Peyer's patch (tissue), 4 donors: ENCODE measurements around the gene RAB17. TPM values are rescaled to one million over a fixed set of nuclear protein-coding genes. Genes with fewer than 3 reads are reported as not detected.
A peak's percentile ranks its signal among the peaks of the same experiment; 100 is the strongest.

Source experiments
- DNase-seq, 3 donors: peaks; one replicate each; pipeline ENCODE4 v3.0.0-alpha.2; 2017 to 2019
- H3K27ac ChIP-seq, 4 donors: fragments of 200-600 bp; sonication (generic); one replicate each; pipeline ENCODE4 v1.5.1; 2016 to 2019
- H3K27me3 ChIP-seq, 2 donors: fragments of 200-600 bp; sonication (generic); one replicate each; pipeline ENCODE4 v1.5.1; 2019
- H3K36me3 ChIP-seq, 3 donors: fragments of 200-600 bp; sonication (generic); one replicate each; pipeline ENCODE4 v1.5.1; 2016 to 2019
- H3K4me1 ChIP-seq, 4 donors: fragments of 200-600 bp; sonication (generic); one replicate each; pipeline ENCODE4 v1.5.1; 2016 to 2019
- H3K4me3 ChIP-seq, 4 donors: fragments of 200-600 bp; sonication (generic); 1 replicate in 3 of 4; 2 replicates in 1 of 4; pipeline ENCODE4 v1.5.1; 2016 to 2019; ENCODE audit warnings: mild to moderate bottlenecking in 1 of 4
- H3K9me3 ChIP-seq, 4 donors: fragments of 200-600 bp; sonication (generic); one replicate each; pipeline ENCODE4 v1.5.1; 2016 to 2019; ENCODE audit warnings: mild to moderate bottlenecking in 1 of 4
- POLR2A ChIP-seq, 2 donors: fragments of 450-650 bp; IDR thresholded peaks; one replicate each; pipeline ENCODE4 v1.5.1; 2017; ENCODE audit warnings: antibody characterized with exemption in 2 of 2, mild to moderate bottlenecking in 2 of 2, moderate library complexity in 2 of 2
- small RNA-seq, 2 donors: library from RNA; depleted of rRNA; stranded (forward); fragments of <200 nt; gene quantifications; one replicate each; pipeline ENCODE3, GENCODE V24; 2016
- total RNA-seq, 4 donors: library from RNA; depleted of rRNA; stranded (reverse); fragments of >200 nt; gene quantifications; one replicate each; pipeline ENCODE4 v1.1.0, GENCODE V29; 2016
- TF ChIP-seq, protein P1 (sequence below), 6 experiments: fragments of 450-650 bp in 4 of 6; fragments of 200-600 bp in 2 of 6; sonication (generic) in 1 of 6; IDR thresholded peaks; one replicate each; pipeline ENCODE4 v1.5.1; 2017 to 2019; ENCODE audit warnings: antibody characterized with exemption in 6 of 6, mild to moderate bottlenecking in 3 of 6, moderate library complexity in 1 of 6

RAB17 gene
- total RNA-seq, 4 donors from 2014 or later: 66.0 to 244 (median 219) TPM

DNA sequence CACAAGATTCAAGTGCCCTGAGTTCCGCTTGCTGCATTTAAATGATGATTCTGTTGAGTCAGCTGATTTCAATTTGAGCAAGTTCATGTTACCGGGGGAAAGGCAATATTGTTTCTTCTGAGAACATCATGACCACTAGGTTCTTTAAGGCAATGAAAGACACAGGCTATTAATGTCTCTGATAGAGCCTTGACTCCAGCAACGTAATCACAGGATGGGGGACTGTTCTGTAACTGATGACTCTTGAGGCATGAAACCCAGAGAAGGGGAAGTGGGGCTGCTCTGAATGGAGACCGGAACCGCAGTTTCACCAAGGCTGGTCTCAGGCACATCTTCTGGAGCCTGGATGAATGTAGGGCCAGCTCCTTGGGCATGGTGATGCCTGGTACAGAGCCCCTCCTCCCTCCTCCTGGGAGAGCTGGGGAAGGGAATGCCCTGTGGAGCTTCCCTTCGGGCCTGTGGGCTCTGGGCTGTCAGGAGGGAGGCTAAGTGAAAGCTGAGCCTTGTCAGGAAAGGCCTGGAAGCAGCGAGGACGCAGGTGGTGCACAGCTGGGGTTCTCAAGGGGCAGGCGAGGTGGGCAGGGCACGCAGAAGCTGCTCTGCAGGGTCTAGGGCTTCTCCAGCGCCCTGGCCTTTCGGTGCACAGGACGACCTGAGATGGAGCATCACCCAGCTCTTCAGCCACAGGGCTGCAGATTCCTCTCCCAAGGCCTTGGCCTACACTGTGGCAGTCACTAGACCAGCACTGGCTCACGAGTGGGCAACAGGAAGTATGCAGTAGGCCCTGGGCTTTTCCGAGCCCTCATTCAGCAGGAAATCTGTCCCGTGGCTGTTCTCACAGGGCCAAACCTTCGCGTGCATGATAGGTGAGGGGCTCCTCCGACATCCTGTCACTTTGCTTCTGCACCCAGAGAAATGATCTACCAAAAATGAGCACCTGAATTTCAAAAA is 60.8 kb downstream of the RAB17 start:
- Histone ChIP-seq H3K4me3 (no peak overlapping the region), H3K27ac (no peak overlapping the region), H3K4me1 (no peaks in the 10 kb centered on the region), H3K36me3 (no peaks in the 10 kb centered on the region), H3K9me3 (no peaks in the 10 kb centered on the region), H3K27me3 (no peaks in the 10 kb centered on the region)
- DNase-seq: no peak
- TF ChIP-seq POLR2A (IDR thresholded peaks at IDR 0.05): no peak
- TF ChIP-seq, protein P1, sequence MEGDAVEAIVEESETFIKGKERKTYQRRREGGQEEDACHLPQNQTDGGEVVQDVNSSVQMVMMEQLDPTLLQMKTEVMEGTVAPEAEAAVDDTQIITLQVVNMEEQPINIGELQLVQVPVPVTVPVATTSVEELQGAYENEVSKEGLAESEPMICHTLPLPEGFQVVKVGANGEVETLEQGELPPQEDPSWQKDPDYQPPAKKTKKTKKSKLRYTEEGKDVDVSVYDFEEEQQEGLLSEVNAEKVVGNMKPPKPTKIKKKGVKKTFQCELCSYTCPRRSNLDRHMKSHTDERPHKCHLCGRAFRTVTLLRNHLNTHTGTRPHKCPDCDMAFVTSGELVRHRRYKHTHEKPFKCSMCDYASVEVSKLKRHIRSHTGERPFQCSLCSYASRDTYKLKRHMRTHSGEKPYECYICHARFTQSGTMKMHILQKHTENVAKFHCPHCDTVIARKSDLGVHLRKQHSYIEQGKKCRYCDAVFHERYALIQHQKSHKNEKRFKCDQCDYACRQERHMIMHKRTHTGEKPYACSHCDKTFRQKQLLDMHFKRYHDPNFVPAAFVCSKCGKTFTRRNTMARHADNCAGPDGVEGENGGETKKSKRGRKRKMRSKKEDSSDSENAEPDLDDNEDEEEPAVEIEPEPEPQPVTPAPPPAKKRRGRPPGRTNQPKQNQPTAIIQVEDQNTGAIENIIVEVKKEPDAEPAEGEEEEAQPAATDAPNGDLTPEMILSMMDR (IDR thresholded peaks at IDR 0.05): no peak

DNA sequence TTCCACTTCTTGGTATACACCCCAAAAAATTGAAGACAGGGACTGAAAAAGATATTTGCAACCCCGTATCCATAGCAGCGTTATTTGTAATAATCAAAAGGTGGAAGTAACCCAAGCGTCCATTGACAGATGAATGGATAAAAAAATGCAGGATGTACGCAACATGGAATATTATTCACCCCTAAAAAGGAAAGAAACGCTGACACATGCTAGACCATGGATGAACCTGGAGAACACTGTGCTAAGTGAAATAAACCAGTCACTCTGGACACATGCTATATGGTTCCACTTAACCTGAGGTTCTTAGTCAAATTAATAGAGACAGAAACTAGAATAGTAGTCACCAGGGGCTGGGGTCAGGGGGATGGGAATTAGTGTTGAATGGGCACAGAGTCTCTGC is 62.8 kb downstream of the RAB17 start:
- Histone ChIP-seq H3K9me3 (no peaks in the 10 kb centered on the region), H3K4me1 (peaks cover 0 to 3% (median 0%) of the 10 kb centered on the region in 4 donors), H3K27me3 (no peaks in the 10 kb centered on the region), H3K4me3 (no peak overlapping the region), H3K27ac (no peak overlapping the region), H3K36me3 (no peaks in the 10 kb centered on the region)
- TF ChIP-seq, protein P1 (IDR thresholded peaks at IDR 0.05): no peak
- no peak for TF ChIP-seq POLR2A (IDR thresholded peaks at IDR 0.05)
- no peak for DNase-seq

DNA sequence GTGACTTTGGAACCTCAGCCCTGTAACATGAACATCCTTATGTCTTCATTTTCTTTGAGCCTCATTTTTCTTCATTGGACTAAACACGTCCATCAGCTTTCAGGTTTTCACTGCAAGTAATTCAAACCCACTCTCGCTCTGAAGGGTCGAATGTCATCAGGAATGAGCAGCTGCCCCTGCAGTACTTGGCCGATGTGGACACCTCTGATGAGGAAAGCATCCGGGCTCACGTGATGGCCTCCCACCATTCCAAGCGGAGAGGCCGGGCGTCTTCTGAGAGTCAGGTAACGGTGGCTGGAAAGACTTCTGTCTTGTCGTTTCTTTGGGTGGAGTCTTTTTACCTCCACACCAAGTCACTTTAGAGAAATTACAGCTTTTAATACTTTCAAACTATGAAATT is 63.3 kb downstream of the RAB17 start:
- Histone ChIP-seq H3K4me1 (peaks cover 0 to 3% (median 0%) of the 10 kb centered on the region in 4 donors), H3K36me3 (no peaks in the 10 kb centered on the region), H3K27me3 (no peaks in the 10 kb centered on the region), H3K27ac (no peak overlapping the region), H3K4me3 (no peak overlapping the region), H3K9me3 (no peaks in the 10 kb centered on the region)
- no peak for DNase-seq
- TF ChIP-seq, protein P1 (IDR thresholded peaks at IDR 0.05): no peak
- no peak for TF ChIP-seq POLR2A (IDR thresholded peaks at IDR 0.05)

DNA sequence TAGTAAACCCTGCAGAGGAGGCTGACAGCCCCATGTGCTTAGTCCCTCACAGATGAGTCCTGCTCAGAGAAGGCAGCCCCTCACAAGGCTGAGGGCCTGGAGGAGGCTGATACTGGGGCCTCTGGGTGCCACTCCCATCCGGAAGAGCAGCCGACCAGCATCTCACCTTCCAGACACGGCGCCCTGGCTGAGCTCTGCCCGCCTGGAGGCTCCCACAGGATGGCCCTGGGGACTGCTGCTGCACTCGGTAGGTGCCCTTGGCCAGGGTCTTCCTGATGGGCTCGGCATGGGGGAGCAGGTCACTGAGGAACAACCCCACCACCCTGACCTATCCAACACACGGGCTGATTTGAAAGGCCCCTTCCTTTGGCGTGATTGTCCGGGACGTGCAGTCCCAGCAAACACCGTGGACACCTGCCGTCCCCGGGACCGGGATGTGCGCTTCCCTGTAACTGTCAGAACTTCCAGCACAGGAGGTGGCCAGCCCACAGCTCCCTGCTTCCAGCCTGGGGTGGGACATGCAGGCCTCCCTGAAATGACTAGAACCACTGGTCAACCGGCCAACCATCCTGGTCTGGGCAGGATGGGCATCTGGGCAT is 64.9 kb downstream of the RAB17 start:
- Histone ChIP-seq H3K36me3 (no peaks in the 10 kb centered on the region), H3K27ac (no peak overlapping the region), H3K9me3 (no peaks in the 10 kb centered on the region), H3K27me3 (no peaks in the 10 kb centered on the region), H3K4me1 (peaks cover 0 to 3% (median 0%) of the 10 kb centered on the region in 4 donors), H3K4me3 (no peak overlapping the region)
- no peak for DNase-seq
- TF ChIP-seq POLR2A (IDR thresholded peaks at IDR 0.05): no peak
- TF ChIP-seq, protein P1 (IDR thresholded peaks at IDR 0.05): no peak

DNA sequence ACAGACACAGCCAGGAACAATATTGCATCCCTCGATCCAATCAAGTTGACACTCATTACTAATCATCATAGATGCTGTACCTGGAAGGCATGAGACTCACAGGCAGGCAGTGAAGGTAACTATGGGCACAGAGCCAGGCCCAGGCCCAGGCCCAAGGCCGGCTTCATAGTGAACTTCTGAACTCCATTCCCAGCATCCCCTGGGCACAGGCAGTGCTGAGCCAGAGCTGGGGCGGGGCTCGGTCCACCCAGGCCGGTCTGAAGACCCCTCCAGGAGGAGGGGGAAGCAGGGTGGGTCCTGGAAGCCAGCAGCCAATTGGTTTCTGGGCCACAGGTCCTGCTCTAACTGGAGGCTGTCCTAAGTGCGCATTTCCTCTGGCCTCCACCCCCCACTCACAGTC is 65.9 kb downstream of the RAB17 start:
- Histone ChIP-seq H3K4me1 (peaks cover 0 to 3% (median 1%) of the 10 kb centered on the region in 4 donors), H3K27ac (peak overlapping the region in 1 of 4 donors; percentile 22), H3K9me3 (no peaks in the 10 kb centered on the region), H3K4me3 (no peak overlapping the region), H3K36me3 (no peaks in the 10 kb centered on the region), H3K27me3 (no peaks in the 10 kb centered on the region)
- no peak for TF ChIP-seq POLR2A (IDR thresholded peaks at IDR 0.05)
- TF ChIP-seq, protein P1 (IDR thresholded peaks at IDR 0.05): no peak
- DNase-seq: peak in 2 of 3 donors; percentile 69 to 71

Small RNAs within 50 kb of the gene (small RNA-seq; reads per million reads assigned to genes)
- gene RNU6-1140P: 0 reads per million in 2 donors

Other genes starting within 250 kb of the RAB17 start
- 100 to 1,000 TPM in 1 of 4 donors, 10 to 100 TPM in 3; 51.7 to 172 (median 71.0) TPM for gene COL6A3, start 176.6 kb downstream of the RAB17 start, total RNA-seq
- gene MLPH, start 103.5 kb downstream of the RAB17 start, total RNA-seq: 100 to 1,000 TPM in 3 of 4 donors, 10 to 100 TPM in 1; 82.5 to 195 (median 116) TPM
- gene PRLH, start 24.2 kb downstream of the RAB17 start, total RNA-seq: not detected
- gene LRRFIP1, start 36.9 kb upstream of the RAB17 start, total RNA-seq: 100 to 1,000 TPM; 114 to 182 (median 135) TPM
- gene RBM44, start 208.0 kb upstream of the RAB17 start, total RNA-seq: 1 to 10 TPM in 2 of 4 donors, under 1 TPM in 2; 0.38 to 2.5 (median 1.4) TPM